NOMO-1 treated with DMSO at 0.1 percent for 48 hours (cell line): ENCODE measurements around the gene TDRD1.

Source experiments
- DNase-seq: peaks from one replicate; lab custom pipeline; 2025; ENCODE audit not compliant: unreplicated experiment; lab: John Stamatoyannopoulos, UW

The TDRD1 gene

DNA sequence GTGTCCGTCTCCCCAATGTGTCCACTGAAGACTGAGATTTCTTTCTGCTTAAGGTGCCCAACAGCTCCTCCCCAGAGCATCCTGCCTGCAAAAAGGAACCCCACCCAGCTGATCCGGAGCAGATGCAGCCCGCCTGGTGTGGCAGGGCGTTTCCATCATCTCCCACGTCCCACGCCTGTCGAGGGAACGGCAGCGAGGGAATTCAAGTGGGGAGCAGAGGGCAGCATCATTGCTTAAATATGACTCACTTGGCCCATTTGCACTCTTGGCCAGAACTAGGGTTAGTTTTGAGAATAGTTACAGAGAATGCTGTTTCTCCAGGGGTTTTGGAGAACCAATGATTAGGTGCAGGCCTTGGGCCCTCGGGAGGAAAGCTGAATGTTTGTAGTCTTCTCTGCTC lies 80.7 kb downstream of the TDRD1 start:
- DNase-seq = no peak

DNA sequence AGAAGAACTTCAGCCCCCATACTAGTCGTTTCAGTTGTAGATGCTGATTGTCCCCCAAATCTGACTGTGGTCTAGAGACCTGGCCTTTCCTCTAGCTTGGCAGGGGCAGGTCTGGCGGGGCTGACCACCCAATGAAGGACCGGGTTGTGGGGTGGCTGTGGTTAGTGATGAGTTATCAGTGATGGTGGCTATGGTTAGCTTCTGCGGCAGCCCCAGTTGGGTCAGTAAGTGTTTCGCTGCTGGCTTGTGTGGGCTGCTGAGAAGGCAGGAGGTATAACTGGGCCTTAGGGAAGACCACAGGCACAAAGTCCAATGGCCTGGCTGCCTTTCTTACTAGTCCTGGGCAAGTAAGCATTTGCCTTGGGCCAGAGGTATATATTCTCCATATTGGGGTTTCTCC lies 81.2 kb downstream of the TDRD1 start:
- no peak for DNase-seq

DNA sequence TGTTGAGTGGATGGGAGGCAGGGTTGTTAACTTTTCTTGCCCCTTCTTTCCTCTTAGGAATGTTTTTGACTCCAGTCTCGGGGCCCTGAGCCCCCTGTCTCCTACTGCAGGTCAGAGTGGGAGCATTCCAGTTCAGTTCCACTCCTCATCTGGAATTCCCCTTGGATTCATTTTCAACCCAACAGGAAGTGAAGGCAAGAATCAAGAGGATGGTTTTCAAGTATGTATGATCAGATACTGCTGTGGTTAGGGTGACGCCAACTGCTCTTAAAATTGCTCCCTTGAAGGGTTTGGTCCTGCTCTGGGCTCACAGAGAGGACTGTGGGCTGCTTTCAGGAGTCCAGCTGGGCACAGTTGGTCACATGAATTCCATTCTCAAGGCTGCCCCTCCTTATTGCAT lies 81.9 kb downstream of the TDRD1 start:
- no peak for DNase-seq

DNA sequence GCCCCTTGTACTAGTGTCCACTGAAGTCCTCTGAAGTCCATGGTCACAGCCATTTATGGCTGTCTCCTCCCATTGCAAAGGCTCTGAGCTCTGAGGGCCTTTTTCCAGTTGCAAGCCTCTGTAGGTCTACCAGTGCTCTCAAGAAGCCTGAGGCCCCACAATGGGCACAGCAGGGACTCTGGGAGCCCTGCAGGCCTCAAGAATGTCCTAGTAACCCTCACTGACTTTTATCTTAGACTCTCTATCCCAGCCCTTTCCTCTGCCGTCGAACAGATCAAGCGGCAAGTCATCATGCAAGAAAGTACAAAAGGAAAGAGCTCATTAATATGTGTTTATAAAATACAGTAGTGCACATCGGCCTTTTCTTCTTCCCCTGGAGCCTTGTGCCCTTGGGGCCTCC lies 83.3 kb downstream of the TDRD1 start:
- DNase-seq = no peak

DNA sequence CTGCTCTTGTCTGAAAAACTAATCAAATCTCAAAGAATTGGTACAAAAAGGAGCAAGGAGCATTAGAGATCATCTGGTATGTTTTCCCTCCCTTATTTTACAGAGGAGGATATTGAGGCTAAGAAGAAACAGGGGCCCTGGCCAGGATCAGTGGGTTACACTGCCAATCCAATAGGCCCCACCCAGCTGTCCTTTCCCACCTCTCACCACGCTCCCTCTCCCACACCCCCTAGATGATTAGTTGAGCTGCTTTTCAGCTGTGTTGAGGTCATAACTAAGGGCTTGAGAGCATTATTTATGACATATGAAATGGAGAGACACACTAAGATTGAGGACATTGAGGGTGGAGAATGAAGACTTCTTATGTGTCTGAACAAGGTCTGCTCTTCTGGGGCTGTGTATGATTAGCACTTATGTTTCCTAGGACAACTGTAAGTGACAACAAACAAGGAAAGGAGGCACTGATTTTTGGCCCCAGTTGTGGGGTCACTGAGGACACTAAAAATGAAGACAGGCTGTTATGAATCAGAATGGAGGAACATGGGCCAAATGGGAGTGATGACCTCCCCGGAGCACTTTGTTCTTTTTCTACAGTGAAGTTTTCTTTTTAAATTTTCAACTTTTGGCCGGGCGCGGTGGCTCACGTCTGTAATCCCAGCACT lies 86.4 kb downstream of the TDRD1 start:
- DNase-seq = no peak

DNA sequence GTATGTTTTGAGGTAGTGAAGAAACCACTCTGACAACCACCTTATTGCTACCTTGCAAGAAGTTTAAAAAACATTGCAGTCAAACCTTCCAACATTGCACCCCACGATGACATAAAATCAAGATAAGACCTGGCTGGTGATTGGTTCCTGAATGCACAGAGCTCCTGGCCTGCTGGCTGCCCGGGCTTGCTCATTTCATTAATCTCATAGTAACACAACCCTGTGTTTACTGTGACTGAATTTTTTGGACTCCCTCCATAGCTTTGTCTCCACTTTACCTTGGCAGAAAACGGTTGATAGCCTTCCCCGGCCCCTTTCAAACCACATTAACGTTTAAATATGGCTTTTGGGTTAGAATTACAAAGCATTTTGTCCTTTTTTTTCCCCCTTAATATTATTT lies 87.4 kb downstream of the TDRD1 start:
- DNase-seq = no peak

DNA sequence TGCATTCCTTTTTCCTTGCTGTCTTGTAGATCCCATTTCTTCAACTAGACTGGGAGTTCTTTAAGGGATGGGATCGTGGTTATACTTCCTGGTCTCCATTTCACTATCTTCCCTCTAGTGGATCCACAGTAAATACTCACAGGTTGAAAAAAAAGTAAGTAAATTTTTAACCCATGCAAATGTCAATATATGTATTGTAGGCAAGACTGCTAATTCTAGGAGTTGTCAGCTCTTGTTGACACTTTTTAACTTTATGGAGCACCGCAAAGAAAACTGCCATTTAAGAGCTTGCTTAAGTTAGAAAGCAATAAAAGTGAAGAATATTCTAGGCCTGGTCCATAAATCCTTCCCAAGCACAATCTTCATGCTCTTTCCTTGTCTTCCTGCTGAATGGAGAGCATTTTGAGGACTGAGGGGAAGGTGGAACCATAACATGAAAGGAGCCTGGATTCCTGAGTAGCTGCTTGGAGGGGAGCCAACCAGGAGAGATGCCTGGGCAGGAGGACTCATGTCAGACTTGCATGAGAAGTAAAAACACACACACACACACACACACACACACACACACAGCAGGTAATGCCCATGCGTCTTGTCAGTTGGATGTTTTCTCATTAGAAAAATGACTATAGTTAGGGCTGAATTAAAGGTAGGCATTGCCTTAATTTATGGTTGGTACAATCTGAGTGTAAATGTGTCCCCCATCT lies 92.1 kb downstream of the TDRD1 start:
- DNase-seq = no peak

DNA sequence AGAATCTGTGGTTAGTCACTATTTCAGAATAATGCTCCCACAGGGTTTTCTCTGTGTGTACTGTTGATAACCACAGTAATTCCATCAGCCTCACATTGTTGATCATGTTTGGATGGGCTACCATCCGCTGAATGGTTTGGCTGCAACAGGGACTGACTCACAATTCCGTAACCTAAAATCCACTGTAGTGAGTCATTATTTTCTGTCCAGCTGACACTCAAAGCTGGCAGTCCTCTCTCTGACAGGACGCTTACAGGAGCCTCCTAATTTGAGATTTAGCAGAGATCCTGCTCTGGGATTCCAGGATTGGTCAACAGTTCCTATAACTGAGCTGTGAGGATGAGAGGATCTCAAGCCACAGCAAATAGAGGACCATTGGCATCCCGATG lies 92.6 kb downstream of the TDRD1 start:
- DNase-seq = no peak

DNA sequence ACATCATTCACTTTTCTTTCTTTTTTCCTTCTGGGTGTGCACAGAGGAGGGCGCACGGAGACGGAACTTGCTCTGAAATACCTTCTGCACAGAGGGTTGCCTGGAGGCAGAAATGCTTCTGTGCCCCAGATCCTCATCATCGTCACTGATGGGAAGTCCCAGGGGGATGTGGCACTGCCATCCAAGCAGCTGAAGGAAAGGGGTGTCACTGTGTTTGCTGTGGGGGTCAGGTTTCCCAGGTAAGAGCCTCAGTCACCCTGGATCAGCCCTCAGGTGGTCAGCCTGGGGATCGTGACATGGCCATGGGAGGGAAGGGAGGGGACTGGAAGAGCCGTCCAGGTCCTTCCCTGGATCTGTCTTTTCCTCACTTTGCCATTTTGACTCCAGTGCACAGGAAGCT lies 93.5 kb downstream of the TDRD1 start:
- no peak for DNase-seq

DNA sequence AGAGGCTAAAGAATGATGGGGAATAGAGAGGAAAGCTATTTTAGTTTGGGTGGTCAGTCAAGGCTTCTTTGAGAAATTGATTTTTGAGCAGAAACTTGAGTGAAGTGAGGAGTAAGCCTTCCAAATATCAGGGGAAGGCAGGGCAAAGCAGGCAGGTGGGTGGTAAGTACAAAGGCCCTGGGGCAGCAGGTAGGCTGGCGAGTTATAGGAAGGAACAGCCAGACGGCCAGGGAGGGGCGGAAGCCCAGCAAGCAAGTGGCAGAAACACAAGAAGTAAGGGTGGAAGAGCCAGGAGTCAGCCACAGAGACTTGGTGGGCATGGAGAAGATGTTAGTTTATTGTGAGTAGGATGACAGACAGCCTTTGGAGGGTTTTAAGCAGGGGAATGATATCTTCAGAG lies 94.8 kb downstream of the TDRD1 start:
- no peak for DNase-seq

DNA sequence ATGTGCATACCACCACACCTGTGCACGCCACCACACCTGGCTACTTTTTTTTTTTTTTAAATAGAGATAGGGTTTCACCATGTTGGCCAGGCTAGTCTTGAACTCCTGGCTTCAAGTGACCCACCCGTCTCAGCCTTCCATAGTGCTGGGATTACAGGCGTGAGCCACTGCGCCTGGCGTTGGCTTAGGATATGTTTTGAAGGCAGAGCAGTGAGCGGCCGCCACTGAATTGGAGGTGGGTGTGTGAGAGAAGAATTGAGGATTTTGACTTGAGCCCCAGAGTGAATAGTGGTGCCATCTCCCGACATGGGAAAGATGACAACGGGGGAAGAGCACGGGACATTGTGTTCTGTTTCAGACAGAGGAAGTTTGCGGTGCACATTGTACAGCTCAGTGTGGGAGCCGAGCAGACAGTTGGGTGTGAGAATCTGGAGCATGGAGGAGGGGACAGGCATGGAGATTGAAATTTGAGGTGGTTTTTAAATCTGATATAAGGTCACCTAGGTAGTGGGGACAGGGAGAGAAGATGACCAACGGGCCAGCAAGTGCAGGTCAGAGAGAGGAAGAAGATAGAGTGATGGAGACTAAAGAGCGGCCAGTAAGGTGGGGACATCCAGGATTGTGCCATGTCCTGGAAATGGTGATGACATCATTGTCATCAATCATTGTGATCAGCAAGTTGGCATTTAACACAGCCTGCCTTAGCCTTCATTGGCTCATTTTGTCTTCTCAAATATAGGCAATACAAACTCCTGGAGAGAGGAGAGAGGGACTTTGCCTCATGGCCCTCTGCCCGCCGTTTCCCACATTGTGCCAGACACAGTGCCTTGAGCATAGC lies 95.7 kb downstream of the TDRD1 start:
- no peak for DNase-seq

DNA sequence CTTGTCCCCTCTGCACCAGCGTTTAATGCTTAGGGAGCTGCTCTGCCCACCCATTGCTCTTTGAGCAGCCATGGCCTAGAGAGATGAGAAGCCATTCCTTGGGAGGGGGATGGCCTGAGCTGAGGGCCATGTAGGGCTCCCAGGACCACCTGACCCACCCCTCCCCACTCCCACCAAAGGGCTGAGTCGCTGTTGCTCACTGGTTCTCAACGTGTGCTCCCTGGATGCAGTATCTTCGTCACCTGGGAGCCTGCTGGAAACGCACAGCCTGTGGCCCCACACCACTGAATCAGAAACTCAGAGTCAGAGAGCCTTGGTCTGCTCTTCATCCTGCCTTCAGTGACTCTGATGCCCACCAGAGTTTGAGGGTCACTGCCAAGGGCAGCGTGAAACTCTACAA lies 96.9 kb downstream of the TDRD1 start:
- no peak for DNase-seq

DNA sequence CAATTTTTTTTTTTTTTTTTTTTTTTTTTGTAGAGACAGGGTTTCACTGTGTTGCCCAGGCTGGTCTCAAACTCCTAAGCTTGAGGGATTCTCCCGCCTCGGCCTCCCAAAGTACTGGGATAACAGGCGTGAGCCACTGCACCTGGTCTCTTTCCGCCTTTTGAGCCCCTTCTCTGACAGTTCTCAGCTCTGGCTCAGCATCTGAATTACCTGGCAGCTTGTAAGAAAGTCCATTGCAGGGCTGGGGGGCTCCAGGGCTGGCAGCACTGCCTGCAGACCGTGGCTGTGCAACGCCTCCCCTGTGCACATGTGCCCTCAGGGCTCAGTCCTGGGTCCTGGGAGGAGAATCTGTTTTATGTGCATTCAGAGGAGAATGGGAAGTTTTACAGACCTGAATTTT lies 97.5 kb downstream of the TDRD1 start:
- DNase-seq = no peak

DNA sequence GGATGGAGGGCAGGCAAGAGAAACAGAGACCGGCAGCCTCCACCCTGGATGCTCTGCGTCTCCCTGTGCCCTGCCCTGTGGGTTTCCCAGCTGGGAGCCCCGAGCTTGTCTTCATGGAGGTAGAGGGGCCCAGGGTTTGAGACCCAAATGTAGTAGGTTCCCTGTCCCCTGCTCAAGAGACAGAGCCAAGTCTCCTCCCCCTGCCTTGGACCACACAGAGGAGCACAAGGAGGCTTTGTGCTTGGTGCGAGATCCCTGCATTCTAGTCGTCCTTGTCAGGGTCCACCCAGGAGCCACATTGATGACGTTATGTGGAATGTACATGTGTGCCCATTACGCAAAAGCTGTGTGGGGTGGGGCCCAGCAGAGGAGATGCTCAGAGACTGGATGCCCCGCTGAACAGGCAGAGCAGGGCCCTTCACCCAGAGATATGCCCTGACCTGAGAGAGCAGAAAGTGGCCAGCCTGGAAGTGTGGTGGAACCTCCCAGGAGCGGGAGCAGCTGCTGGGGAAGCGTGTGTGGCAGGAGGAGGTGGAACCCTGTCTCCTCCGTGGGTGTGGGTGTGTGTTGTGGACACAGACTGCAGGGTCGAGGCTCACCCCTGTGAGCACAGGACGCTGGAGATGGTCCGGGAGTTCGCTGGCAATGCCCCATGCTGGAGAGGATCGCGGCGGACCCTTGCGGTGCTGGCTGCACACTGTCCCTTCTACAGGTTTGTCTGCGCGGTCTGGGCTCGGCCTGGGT lies 99.2 kb downstream of the TDRD1 start:
- DNase-seq = no peak

DNA sequence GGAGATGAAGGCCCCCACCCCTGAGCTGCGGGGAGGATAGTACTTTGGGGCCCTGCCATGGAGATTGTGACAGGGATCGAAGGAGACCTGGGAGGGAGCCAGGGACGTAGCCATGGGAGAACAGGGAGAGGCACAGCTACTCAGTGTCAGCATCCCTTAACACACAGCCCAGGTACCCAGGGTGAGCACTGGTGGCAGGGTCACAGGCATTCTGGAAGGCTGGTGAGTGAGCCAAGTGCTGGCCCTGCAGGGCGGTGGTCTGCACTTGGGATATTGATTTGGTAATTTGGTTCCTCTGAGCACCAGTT lies 99.7 kb downstream of the TDRD1 start:
- DNase-seq = no peak

DNA sequence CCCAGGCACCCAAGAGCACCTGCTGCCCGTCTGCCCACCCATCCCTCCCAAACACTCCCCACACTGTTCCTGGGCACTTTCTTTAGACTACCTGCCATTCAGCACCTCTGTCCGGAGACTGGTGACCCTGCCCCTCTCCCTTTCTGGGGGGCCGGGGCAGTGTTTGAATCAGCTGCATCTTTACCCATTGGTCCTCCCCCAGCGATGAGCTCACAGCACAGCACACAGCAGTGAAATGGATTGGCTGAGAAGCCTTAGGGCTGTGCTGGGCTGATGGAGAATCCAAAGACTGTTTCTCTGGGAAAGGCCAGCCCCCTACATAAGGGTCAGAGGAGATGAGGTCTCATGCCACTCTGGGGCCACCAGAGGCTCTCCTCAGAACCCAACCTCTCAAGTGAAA lies 100.1 kb downstream of the TDRD1 start:
- DNase-seq = no peak

DNA sequence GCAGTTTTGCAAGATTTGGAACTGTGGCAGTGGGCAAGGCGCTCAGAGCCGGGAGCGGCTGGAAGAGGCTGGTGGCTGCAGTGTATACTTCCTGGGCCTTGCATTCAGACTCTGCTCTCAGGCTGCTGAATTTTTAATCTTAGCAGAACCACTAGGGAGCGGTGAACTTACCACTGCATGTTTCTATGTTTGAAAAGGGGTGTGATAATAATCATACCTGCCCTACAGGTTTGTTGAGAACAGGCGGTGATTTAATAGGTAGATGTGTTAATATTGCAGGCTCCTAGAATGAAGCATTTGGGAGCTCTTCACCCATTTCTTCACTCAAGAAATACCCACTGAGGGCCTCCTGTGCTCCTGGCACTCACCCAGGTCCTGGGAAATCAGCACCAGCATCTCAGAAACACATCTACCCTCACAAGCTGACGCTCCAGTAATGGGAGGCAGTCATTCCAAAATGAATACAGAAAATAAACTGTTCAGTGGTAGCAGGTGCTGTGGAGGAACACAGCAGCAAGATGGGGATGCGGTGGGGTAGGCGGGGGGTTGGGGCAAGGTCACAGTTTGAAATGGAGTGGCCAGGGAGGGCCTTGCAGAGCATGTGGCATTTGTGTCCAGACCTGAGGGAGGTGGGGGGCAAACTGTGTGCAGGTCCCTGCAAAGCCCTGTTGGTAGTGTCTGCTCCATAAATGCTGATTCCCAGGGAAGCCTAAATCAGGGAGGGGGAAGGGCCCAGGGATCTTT lies 100.9 kb downstream of the TDRD1 start:
- no peak for DNase-seq

DNA sequence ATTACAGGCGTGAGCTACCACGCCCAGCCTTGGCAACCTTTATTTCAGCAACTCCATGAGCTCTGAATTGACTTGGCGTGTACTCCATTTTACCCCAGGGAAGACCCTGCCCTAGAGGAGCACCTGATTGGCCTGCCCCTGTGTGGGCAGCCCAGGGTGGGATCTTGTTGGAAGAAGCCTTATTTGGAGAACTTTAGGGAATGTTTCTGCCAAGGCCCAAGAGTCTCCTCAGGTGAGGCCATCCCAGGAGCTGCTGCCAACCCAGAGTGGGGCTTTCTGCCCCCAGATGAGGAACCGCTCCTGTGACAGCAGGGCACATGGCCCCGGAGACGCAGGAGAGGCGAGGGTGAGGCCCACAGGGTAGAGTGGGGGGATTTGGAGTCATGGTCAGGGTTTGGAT lies 101.9 kb downstream of the TDRD1 start:
- DNase-seq = no peak

DNA sequence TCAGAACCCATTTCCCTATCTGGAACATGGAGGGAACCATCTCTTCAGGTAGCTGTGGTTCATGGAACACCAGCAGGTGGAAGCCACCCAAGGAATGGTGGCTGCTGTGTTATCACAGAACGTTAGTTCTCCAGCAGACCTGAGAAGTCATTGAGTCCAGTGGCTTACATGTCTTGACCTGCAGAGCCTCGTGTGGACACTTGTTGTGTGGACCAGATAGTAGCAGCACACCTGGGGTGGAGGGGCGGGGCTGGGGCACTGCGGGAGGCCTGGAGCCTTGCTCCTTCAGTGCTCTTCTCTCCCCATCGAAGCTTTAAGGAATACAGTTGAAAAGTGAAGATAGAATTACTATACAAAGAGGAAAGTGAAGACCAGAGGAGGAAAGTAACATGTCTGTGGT lies 102.3 kb downstream of the TDRD1 start:
- no peak for DNase-seq
